Measurements from ENCODE around the gene CLEC20A.

The CLEC20A gene

GRCh38 chr1:178485541-178485981, 11.2 kb downstream of the CLEC20A start:
- in situ Hi-C loops (cut with HindIII; ENCODE audit: low sequenced_read_pairs) = no loop called here
- no peak overlapping the region for H3K4me3 ChIP-seq (ENCODE audit: low read depth, low read length)
- no peak for DNase-seq (ENCODE audit: low read depth, low spot score)
- TF ChIP-seq CTCF (IDR thresholded peaks at IDR 0.05; ENCODE audit: low read depth, low read length) = no peak

- in situ Hi-C loops (cut with HindIII; ENCODE audit: low sequenced_read_pairs) = no loop called here
- no peak for TF ChIP-seq CTCF (IDR thresholded peaks at IDR 0.05; ENCODE audit: low read depth, low read length)
- DNase-seq (ENCODE audit: low read depth, low spot score) = no peak
- no peak overlapping the region for H3K4me3 ChIP-seq (ENCODE audit: low read depth, low read length)
These were observed 12.0 kb downstream of the CLEC20A start for GRCh38 chr1:178484698-178485225.

- no peak for DNase-seq (ENCODE audit: low read depth, low spot score)
- no peak for TF ChIP-seq CTCF (IDR thresholded peaks at IDR 0.05; ENCODE audit: low read depth, low read length)
- in situ Hi-C loops (cut with HindIII; ENCODE audit: low sequenced_read_pairs) = no loop called here
- H3K4me3 ChIP-seq (ENCODE audit: low read depth, low read length) = no peak overlapping the region
These were observed 13.4 kb downstream of the CLEC20A start for GRCh38 chr1:178483251-178483957.

- in situ Hi-C loops (cut with HindIII; ENCODE audit: low sequenced_read_pairs) = no loop called here
- no peak for TF ChIP-seq CTCF (IDR thresholded peaks at IDR 0.05; ENCODE audit: low read depth, low read length)
- no peak for DNase-seq (ENCODE audit: low read depth, low spot score)
- H3K4me3 ChIP-seq (ENCODE audit: low read depth, low read length) = no peak overlapping the region
These were observed 18.9 kb downstream of the CLEC20A start for GRCh38 chr1:178477841-178478240.

- DNase-seq (ENCODE audit: low read depth, low spot score) = no peak
- in situ Hi-C loops (cut with HindIII; ENCODE audit: low sequenced_read_pairs) = no loop called here
- no peak for TF ChIP-seq CTCF (IDR thresholded peaks at IDR 0.05; ENCODE audit: low read depth, low read length)
- no peak overlapping the region for H3K4me3 ChIP-seq (ENCODE audit: low read depth, low read length)
These were observed 19.4 kb downstream of the CLEC20A start for GRCh38 chr1:178477373-178477772.

GRCh38 chr1:178472531-178472930, 24.2 kb downstream of the CLEC20A start:
- in situ Hi-C loops (cut with HindIII; ENCODE audit: low sequenced_read_pairs) = no loop called here
- no peak overlapping the region for H3K4me3 ChIP-seq (ENCODE audit: low read depth, low read length)
- no peak for DNase-seq (ENCODE audit: low read depth, low spot score)
- no peak for TF ChIP-seq CTCF (IDR thresholded peaks at IDR 0.05; ENCODE audit: low read depth, low read length)

All from astrocyte of the spinal cord (primary cell).